Activated T-cell treated with anti-CD3 and anti-CD28 coated beads, Interleukin-2, amount 50 U/mL, for 24 hours (primary cell): ENCODE measurements around the gene PLEKHA6.

Source experiments
- DNase-seq: peaks from one replicate; pipeline ENCODE4 v3.0.0-alpha.2; 2020
- H3K27ac Mint-ChIP-seq: 2 replicates; pipeline ENCODE4 v1.8.0; 2020; ENCODE audit warnings: mild to moderate bottlenecking, mixed read lengths
- H3K27me3 Mint-ChIP-seq: 2 replicates; pipeline ENCODE4 v1.8.0; 2020; ENCODE audit warnings: mixed read lengths
- H3K36me3 Mint-ChIP-seq: 2 replicates; pipeline ENCODE4 v1.8.0; 2020; ENCODE audit warnings: low read depth, mixed read lengths
- H3K4me1 Mint-ChIP-seq: 2 replicates; pipeline ENCODE4 v1.8.0; 2020; ENCODE audit warnings: low read depth, mixed read lengths
- H3K4me3 Mint-ChIP-seq: 2 replicates; pipeline ENCODE4 v1.8.0; 2020; ENCODE audit warnings: mild to moderate bottlenecking, moderate library complexity, mixed read lengths
- H3K9me3 Mint-ChIP-seq: 2 replicates; pipeline ENCODE4 v1.8.0; 2020; ENCODE audit warnings: mixed read lengths

Gene PLEKHA6

DNA sequence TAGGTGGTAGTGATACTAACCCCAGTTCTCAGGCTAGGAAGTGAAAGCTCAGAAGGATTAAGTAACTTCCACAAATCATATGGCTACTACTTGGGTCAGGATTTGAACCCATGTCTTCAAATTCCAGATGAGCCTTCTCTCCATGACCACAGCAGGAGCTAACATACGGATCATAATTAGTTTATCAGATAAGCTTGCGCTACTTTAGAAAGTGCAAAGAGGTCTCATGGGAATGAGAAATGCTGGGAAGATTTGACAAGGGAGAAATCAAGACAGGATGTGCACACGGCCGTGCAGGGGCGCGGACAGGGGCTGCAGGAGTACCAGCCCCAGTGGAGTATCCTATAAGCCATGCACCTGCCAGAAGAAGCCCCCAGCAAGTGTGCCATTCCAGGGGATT, 5.2 kb downstream of the PLEKHA6 start:
- H3K36me3 Mint-ChIP-seq: no peaks in the 10 kb centered on the region
- no peak overlapping the region for H3K4me3 Mint-ChIP-seq
- no peak overlapping the region for H3K27ac Mint-ChIP-seq
- H3K4me1 Mint-ChIP-seq: peaks cover 4% of the 10 kb centered on the region
- H3K9me3 Mint-ChIP-seq: no peaks in the 10 kb centered on the region
- DNase-seq: no peak
- H3K27me3 Mint-ChIP-seq: peaks cover 2% of the 10 kb centered on the region

DNA sequence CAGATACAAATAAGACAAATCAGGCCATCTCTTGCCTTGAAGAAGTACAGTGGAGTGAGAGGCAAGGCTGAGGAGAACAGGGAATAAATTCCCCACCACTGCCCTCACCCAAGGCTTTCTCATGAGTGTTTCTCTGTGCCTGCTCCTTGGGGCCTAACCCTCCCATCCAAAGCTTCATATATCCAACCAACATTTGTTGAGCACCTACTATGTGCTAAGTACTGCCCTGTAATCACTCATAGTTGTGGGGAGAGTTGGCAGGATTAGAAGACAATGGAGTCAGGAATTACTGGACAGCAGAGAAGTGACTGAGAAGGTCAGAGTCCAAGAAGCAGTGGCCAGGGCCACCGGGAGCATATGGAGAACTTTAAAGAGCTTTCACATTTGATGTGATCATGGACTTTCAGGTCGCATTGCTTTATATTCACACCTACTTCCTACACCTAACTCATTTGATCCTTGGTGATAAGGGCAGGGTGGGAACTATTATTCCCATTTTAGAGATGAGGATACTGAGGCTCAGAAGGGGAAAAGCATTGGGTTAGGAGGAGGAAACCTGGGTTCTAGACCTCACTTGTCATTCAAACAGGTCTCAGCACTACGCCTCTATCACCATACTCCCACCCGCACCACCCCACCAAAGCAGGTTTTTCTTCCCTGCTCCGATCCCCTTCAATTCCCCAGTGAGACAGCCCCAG, 6.4 kb downstream of the PLEKHA6 start:
- Mint-ChIP-seq H3K27me3 (peaks cover 2% of the 10 kb centered on the region), H3K9me3 (no peaks in the 10 kb centered on the region), H3K36me3 (no peaks in the 10 kb centered on the region), H3K4me3 (no peak overlapping the region), H3K27ac (no peak overlapping the region), H3K4me1 (peaks cover 4% of the 10 kb centered on the region)
- DNase-seq: no peak

DNA sequence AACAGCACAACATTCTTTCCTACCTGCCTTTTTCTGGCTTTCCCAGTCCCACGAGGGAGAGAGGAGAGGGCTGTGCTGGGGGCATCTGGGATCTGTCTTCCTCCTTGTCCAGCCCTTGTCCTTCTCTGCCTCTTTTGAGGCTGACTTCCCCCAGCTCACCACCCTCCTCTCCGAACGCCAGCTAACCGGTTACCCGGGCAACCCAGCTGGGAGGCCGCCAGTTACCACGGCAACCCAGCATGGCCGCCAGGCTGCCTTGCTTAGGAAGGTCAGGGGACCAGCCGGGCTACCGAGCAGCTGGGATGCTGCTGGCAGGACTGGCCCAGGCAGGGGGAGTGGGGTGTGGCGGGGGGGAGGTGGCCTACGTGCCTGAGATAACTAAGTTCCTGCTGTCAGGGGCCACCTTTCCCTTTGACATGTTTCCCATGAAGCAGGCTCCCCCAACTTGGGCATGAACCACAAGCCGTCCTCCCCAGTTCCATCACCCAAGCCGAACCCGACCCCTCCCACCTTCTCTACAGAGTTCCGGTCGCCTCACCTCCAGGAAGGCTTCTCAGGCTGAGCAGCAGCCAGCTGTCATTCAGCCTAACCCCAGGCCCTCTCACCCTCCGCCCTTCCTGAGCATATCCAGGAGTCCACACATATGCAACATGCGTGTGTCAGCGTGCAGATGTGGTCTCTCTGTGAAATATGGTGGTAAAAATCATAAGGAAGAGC, 8.7 kb downstream of the PLEKHA6 start:
- Mint-ChIP-seq H3K36me3 (no peaks in the 10 kb centered on the region), H3K4me1 (peaks cover 4% of the 10 kb centered on the region), H3K27me3 (peaks cover 2% of the 10 kb centered on the region), H3K9me3 (no peaks in the 10 kb centered on the region), H3K4me3 (no peak overlapping the region), H3K27ac (no peak overlapping the region)
- DNase-seq: no peak

- peaks cover 2% of the 10 kb centered on the region for H3K27me3 Mint-ChIP-seq
- H3K36me3 Mint-ChIP-seq: no peaks in the 10 kb centered on the region
- H3K4me1 Mint-ChIP-seq: peaks cover 6% of the 10 kb centered on the region
- no peak overlapping the region for H3K27ac Mint-ChIP-seq
- no peaks in the 10 kb centered on the region for H3K9me3 Mint-ChIP-seq
- H3K4me3 Mint-ChIP-seq: no peak overlapping the region
- no peak for DNase-seq
These were observed 9.4 kb downstream of the PLEKHA6 start for GRCh38 chr1:204350312-204350711.

GRCh38 chr1:204349602-204350001, 10.1 kb downstream of the PLEKHA6 start:
- H3K4me3 Mint-ChIP-seq: no peak overlapping the region

GRCh38 chr1:204348722-204349121, 11.0 kb downstream of the PLEKHA6 start:
- H3K36me3 Mint-ChIP-seq: no peaks in the 10 kb centered on the region
- no peaks in the 10 kb centered on the region for H3K9me3 Mint-ChIP-seq
- H3K4me3 Mint-ChIP-seq: no peak overlapping the region
- peaks cover 2% of the 10 kb centered on the region for H3K27me3 Mint-ChIP-seq
- DNase-seq: no peak
- no peak overlapping the region for H3K27ac Mint-ChIP-seq
- H3K4me1 Mint-ChIP-seq: peaks cover 6% of the 10 kb centered on the region

More at GRCh38 chr1:204349602-204350001, 10.1 kb downstream of the PLEKHA6 start:
- no peak for DNase-seq
- no peak overlapping the region for H3K27ac Mint-ChIP-seq
- peaks cover 6% of the 10 kb centered on the region for H3K4me1 Mint-ChIP-seq
- H3K36me3 Mint-ChIP-seq: no peaks in the 10 kb centered on the region
- H3K27me3 Mint-ChIP-seq: peaks cover 2% of the 10 kb centered on the region
- H3K9me3 Mint-ChIP-seq: no peaks in the 10 kb centered on the region

GRCh38 chr1:204348242-204348641, 11.5 kb downstream of the PLEKHA6 start:
- peaks cover 2% of the 10 kb centered on the region for H3K27me3 Mint-ChIP-seq

GRCh38 chr1:204345941-204346645, 13.6 kb downstream of the PLEKHA6 start:
- no peak overlapping the region for H3K4me3 Mint-ChIP-seq

More at GRCh38 chr1:204348242-204348641, 11.5 kb downstream of the PLEKHA6 start:
- Mint-ChIP-seq H3K4me1 (peaks cover 6% of the 10 kb centered on the region), H3K36me3 (no peaks in the 10 kb centered on the region), H3K4me3 (no peak overlapping the region), H3K27ac (no peak overlapping the region), H3K9me3 (no peaks in the 10 kb centered on the region)
- no peak for DNase-seq

DNA sequence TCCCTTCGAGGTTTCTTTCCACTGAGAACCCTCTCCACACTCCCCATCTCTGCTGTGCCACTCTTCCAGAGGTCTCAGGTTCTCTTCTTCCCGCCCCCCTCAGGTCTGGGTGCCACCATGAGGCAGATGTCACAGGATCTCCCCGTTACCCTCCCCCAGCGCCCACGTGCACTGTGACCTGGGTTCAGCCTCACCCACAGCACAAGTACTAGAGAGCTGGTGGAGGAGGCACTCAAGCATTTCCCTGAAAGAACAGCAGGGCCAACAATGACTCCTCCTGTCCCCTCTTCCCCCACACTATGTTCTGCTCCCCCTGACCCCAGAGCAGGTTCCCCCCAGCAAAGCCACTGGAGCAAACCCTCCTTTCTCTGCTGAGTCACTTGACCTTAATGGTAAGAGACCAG, 14.3 kb downstream of the PLEKHA6 start:
- H3K36me3 Mint-ChIP-seq: no peaks in the 10 kb centered on the region
- no peak overlapping the region for H3K4me3 Mint-ChIP-seq
- no peak overlapping the region for H3K27ac Mint-ChIP-seq
- H3K27me3 Mint-ChIP-seq: no peaks in the 10 kb centered on the region
- peaks cover 2% of the 10 kb centered on the region for H3K4me1 Mint-ChIP-seq
- no peak for DNase-seq
- no peaks in the 10 kb centered on the region for H3K9me3 Mint-ChIP-seq

More at GRCh38 chr1:204345941-204346645, 13.6 kb downstream of the PLEKHA6 start:
- Mint-ChIP-seq H3K9me3 (no peaks in the 10 kb centered on the region), H3K36me3 (no peaks in the 10 kb centered on the region), H3K27me3 (no peaks in the 10 kb centered on the region), H3K4me1 (peaks cover 3% of the 10 kb centered on the region), H3K27ac (no peak overlapping the region)
- DNase-seq: no peak

GRCh38 chr1:204344665-204345355, 14.9 kb downstream of the PLEKHA6 start:
- H3K27me3 Mint-ChIP-seq: no peaks in the 10 kb centered on the region
- no peak overlapping the region for H3K27ac Mint-ChIP-seq
- peaks cover 2% of the 10 kb centered on the region for H3K4me1 Mint-ChIP-seq
- no peaks in the 10 kb centered on the region for H3K9me3 Mint-ChIP-seq
- no peak for DNase-seq
- H3K36me3 Mint-ChIP-seq: no peaks in the 10 kb centered on the region
- H3K4me3 Mint-ChIP-seq: no peak overlapping the region

DNA sequence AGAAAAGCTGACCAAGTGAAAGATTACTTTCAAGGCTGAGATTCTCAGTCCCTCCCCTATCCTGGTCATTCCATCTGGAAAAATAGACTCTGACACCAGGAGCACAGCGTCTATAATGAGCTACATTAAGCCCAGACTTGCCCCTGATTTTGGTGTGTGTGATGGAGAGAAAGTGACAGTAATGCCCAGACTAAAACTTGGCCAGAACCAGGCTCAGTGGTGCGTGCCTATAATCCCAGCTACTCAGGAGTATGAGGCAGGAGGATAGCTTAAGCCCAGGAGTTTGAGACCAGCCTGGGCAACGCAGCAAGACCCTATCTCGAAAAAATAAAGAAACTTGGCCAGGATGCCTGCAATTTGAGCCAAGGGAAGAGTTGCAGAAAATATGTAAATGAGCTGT, 15.9 kb downstream of the PLEKHA6 start:
- Mint-ChIP-seq H3K36me3 (no peaks in the 10 kb centered on the region), H3K4me3 (no peak overlapping the region), H3K9me3 (no peaks in the 10 kb centered on the region), H3K4me1 (peaks cover 2% of the 10 kb centered on the region), H3K27ac (no peak overlapping the region), H3K27me3 (no peaks in the 10 kb centered on the region)
- no peak for DNase-seq

GRCh38 chr1:204343247-204343646, 16.5 kb downstream of the PLEKHA6 start:
- no peak for DNase-seq
- no peaks in the 10 kb centered on the region for H3K27me3 Mint-ChIP-seq
- H3K9me3 Mint-ChIP-seq: no peaks in the 10 kb centered on the region
- H3K27ac Mint-ChIP-seq: no peak overlapping the region
- no peak overlapping the region for H3K4me3 Mint-ChIP-seq
- H3K36me3 Mint-ChIP-seq: no peaks in the 10 kb centered on the region
- peaks cover 2% of the 10 kb centered on the region for H3K4me1 Mint-ChIP-seq

- Mint-ChIP-seq H3K9me3 (no peaks in the 10 kb centered on the region), H3K4me1 (peaks cover 2% of the 10 kb centered on the region), H3K4me3 (no peak overlapping the region), H3K27me3 (no peaks in the 10 kb centered on the region), H3K36me3 (no peaks in the 10 kb centered on the region), H3K27ac (no peak overlapping the region)
- no peak for DNase-seq
These were observed 17.4 kb downstream of the PLEKHA6 start for GRCh38 chr1:204342310-204342709.

DNA sequence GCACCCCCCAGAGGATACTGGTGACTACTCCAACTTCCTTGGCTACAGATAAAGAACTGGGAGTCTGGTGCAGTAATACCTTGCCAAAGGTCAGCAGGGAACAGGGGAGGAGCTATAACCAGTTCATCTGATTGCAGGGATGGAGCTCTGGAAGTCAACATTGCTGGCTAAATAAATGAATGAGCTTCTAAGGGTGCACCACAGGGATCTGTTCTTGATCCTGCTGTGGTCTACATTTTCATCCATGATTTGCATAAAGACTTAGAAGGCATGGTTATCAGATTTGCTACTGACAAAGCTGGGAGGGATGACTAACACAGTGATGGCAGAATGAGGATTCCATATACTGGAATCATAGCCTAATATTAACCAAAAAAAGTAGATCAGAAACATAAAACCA, 18.3 kb downstream of the PLEKHA6 start:
- H3K4me1 Mint-ChIP-seq: peaks cover 2% of the 10 kb centered on the region
- no peak for DNase-seq
- H3K36me3 Mint-ChIP-seq: no peaks in the 10 kb centered on the region
- H3K27ac Mint-ChIP-seq: no peak overlapping the region
- no peaks in the 10 kb centered on the region for H3K27me3 Mint-ChIP-seq
- no peaks in the 10 kb centered on the region for H3K9me3 Mint-ChIP-seq
- H3K4me3 Mint-ChIP-seq: no peak overlapping the region
